ENCODE data around the gene SAMM50.

SAMM50 gene

DNA sequence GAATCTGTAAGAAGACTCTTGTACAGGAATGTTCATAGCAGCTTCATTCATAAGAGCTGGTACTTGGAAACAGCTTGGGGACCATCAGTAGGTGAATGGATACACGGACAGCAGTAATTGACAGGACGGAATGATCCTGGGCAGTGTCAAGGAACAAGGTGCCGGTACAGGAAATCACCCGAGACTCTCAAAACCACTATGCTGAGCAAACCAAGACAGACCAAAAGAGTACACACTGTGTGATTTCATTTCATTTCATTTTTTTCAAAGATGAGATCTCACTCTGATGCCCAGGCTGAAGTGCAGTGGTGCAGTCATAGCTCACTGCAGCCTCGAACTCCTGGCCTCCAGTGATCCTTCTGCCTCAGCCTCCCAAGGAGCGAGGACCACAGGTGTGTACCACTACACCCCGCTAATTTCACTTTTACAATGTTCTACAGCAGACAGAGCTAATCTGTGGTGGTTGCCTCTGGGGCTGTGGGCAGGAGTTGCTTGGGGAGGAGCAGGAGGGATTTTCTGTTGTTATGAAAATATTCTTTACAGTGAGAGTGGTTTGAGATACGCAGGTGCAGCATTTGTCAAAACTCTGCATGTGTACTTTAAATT, 84.4 kb downstream of the SAMM50 start:
- no peak for DNase-seq
- intact Hi-C loops (cut with DNase I), result no loop called here

DNA sequence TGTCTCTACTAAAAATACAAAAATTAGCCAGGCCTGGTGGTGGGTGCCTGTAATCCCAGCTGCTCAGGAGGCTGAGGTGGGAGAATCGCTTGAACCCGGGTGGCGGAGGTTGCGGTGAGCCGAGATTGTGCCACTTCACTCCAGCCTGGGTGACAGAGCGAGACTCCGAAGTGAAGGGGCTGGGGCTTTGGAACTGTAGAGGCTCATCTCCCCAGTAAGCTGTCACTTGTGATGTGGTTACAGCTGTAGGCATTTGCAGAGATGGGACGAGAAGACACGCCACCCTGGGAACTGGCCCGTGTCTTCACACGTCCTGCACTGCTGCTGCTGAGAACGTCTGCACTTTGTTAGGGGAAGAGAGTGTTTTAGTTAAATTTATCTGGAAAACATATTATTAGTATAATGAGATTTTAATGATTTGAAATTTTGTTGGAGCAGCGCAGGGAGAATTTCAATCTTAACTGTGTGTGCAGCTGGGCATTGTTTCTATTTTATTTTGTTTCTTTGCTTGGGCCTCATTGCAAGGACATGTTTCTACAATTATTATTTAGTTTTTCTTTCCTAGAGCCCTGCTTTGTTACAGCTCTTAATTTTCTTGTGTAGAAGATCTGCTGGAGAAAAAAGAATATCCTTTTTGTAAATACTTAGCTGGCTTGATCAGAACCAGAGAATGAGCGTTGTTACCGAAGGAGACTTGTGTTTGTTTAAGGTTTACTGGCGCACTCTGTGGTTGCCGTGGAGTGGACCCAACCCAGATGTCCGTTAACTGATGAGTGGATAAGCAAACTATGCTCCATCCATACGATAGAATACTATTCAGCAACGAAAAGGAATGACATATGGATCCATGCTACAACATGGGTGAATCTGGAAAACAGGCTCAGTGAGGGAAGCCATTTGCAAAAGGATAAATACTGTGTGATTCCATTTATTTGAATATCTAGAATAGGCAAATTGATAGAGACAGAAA, 87.3 kb downstream of the SAMM50 start:
- intact Hi-C loops (cut with DNase I), result no loop called here

DNA sequence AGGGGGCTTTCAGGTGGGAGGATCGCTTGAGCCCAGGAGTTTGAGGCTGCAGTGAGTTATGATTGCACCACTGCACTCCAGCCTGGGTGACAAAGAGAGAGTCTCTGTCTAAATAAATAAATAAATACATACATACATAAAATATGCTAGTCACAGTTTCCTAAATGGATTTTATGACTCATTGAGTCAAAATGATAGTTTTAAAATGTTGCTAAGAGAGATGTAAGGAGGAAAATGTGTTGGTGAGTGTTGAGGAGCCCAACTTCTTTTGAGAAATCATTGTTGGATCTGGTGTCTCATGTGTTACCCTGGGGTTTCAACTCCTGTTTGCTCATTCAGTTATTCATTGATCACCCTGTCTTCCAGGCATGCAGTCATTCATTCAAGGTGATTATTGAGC, 89.9 kb downstream of the SAMM50 start:
- no peak for DNase-seq

More for the DNA sequence above, 87.3 kb downstream of the SAMM50 start:
- no peak for DNase-seq

More for the DNA sequence above, 89.9 kb downstream of the SAMM50 start:
- intact Hi-C loops (cut with DNase I), result no loop called here
